HepG2 (cell line): Measurements from ENCODE around the gene ITPK1. TPM values are rescaled to one million over a fixed set of nuclear protein-coding genes. Genes with fewer than 3 reads are reported as not detected.

Experiments
- ARID4A ChIP-seq: sonication (generic); formaldehyde crosslinking; IDR thresholded peaks from 2 replicates; pipeline ENCODE4 v1.5.0; 2020; ENCODE audit warnings: mild to moderate bottlenecking, missing genetic modification reagents, borderline replicate concordance
- ATF7-NPFF ChIP-seq: sonication (generic); formaldehyde crosslinking; IDR thresholded peaks from 2 replicates; pipeline ENCODE4 v1.8.1; 2023; ENCODE audit warnings: mild to moderate bottlenecking, low read depth, missing genetic modification reagents, moderate library complexity
- ETS1 ChIP-seq: sonication (generic); formaldehyde crosslinking; IDR thresholded peaks from 2 replicates; pipeline ENCODE4 v1.4.0; 2020; ENCODE audit warnings: missing genetic modification reagents
- FOXA3 ChIP-seq: IDR thresholded peaks from 2 replicates; pipeline ENCODE4 v1.6.1; 2016; ENCODE audit warnings: missing genetic modification reagents, missing compliant biosample characterization
- HDAC6 ChIP-seq: fragments of 200-600 bp; sonication (generic); IDR thresholded peaks from 2 replicates; pipeline ENCODE4 v1.7.0; 2017; ENCODE audit warnings: mild to moderate bottlenecking, antibody characterized with exemption, low read length, low read depth
- HINFP ChIP-seq: sonication (generic); formaldehyde crosslinking; IDR thresholded peaks from 2 replicates; pipeline ENCODE4 v1.4.0; 2020; ENCODE audit warnings: low read depth, mild to moderate bottlenecking, missing genetic modification reagents
- NR2F2 ChIP-seq: IDR thresholded peaks from 2 replicates; pipeline ENCODE4 v1.6.1; 2012; ENCODE audit warnings: low read depth, inconsistent platforms, borderline replicate concordance
- NR2F6 ChIP-seq, 2 experiments: IDR thresholded peaks; 2 replicates each; pipeline ENCODE4 v1.6.1; 2016; ENCODE audit warnings: antibody characterized with exemption in 1 of 2, mild to moderate bottlenecking in 1 of 2
- NR3C1 ChIP-seq: sonication (generic); formaldehyde crosslinking; IDR thresholded peaks from 2 replicates; pipeline ENCODE4 v1.4.0; 2020; ENCODE audit warnings: missing genetic modification reagents
- PTBP1 ChIP-seq: fragments of 200-400 bp; formaldehyde crosslinking; IDR thresholded peaks from 2 replicates; pipeline ENCODE4 v1.6.1; 2018; ENCODE audit warnings: low read length, low read depth; ENCODE audit not compliant: poor library complexity, severe bottlenecking
- SNAI1 ChIP-seq: sonication (generic); formaldehyde crosslinking; IDR thresholded peaks from 2 replicates; pipeline ENCODE4 v1.5.0; 2020; ENCODE audit warnings: mild to moderate bottlenecking, missing genetic modification reagents, borderline replicate concordance
- TFDP2 ChIP-seq: sonication (generic); formaldehyde crosslinking; IDR thresholded peaks from 2 replicates; pipeline ENCODE4 v1.4.0; 2020; ENCODE audit warnings: missing genetic modification reagents
- ZFP36L1 ChIP-seq: sonication (generic); formaldehyde crosslinking; IDR thresholded peaks from 2 replicates; pipeline ENCODE4 v1.8.0; 2022; ENCODE audit warnings: mild to moderate bottlenecking, missing genetic modification reagents, moderate library complexity
- ZNF17 ChIP-seq: sonication (generic); formaldehyde crosslinking; IDR thresholded peaks from 2 replicates; pipeline ENCODE4 v1.5.0; 2020; ENCODE audit warnings: mild to moderate bottlenecking, missing genetic modification reagents
- ZNF614 ChIP-seq: IDR thresholded peaks from 2 replicates; pipeline ENCODE4 v1.6.1; 2018; ENCODE audit warnings: missing biosample characterization, missing genetic modification reagents, inconsistent platforms, borderline replicate concordance
- ZNF629 ChIP-seq: sonication (generic); formaldehyde crosslinking; conservative IDR thresholded peaks from 2 replicates; pipeline ENCODE4 v1.5.0; 2020; ENCODE audit warnings: missing genetic modification reagents
- ZNF639 ChIP-seq: conservative IDR thresholded peaks from 2 replicates; pipeline ENCODE4 v1.6.1; 2018; ENCODE audit warnings: missing genetic modification reagents
- ZNF660 ChIP-seq: sonication (generic); formaldehyde crosslinking; IDR thresholded peaks from 2 replicates; pipeline ENCODE4 v1.5.1; 2020; ENCODE audit warnings: mild to moderate bottlenecking, low read depth, missing genetic modification reagents, borderline replicate concordance
- ZNF788 ChIP-seq: sonication (generic); formaldehyde crosslinking; IDR thresholded peaks from 2 replicates; pipeline ENCODE4 v1.5.0; 2020; ENCODE audit warnings: mild to moderate bottlenecking, missing genetic modification reagents, borderline replicate concordance
- ZNF883 ChIP-seq: sonication (generic); formaldehyde crosslinking; IDR thresholded peaks from 2 replicates; pipeline ENCODE4 v1.5.1; 2020; ENCODE audit warnings: mild to moderate bottlenecking, missing genetic modification reagents; ENCODE audit errors: not compliant biosample characterization
- polyA plus RNA-seq, 8 experiments: library from polyadenylated mRNA; depleted of rRNA in 3 of 8; stranded (reverse) in 7 of 8; unstranded in 1 of 8; fragments of >200 nt; fragmentation: Illumina TruSeq in 4 of 8; extraction: Trizol in 4 of 8; gene quantifications; 2 replicates each; pipeline versions ENCODE4 v1.2.1 to v1.2.3, GENCODE V29; 2011 to 2016; ENCODE audit warnings: low read depth in 4 of 8, missing spikeins in 1 of 8, mixed read lengths in 1 of 8; ENCODE audit not compliant: insufficient read depth in 1 of 8
- total RNA-seq, 5 experiments: library from RNA; depleted of rRNA; stranded (reverse); fragments of >200 nt; fragmentation: Illumina TruSeq; extraction: Trizol; gene quantifications; 2 replicates each; pipeline ENCODE4 v1.2.3, GENCODE V29; 2016; ENCODE audit warnings: low read depth in 1 of 5

ITPK1 gene
- total and polyA plus RNA-seq, 2 of the 13 experiments (the other 11 are each of a cell fraction or from before 2014, with no cell fraction given) = 20.5 to 47.5 TPM

GRCh38 chr14:93019367-93019843 is 96.3 kb downstream of the ITPK1 start (continued):
- TF ChIP-seq ARID4A (CRISPR knock-in tag) (peak; percentile 45), SNAI1 (no peak), HINFP (CRISPR knock-in tag) (no peak), ATF7-NPFF (CRISPR knock-in tag) (no peak), ZFP36L1 (CRISPR knock-in tag) (no peak), NR3C1 (CRISPR knock-in tag) (no peak), FOXA3 (0 out of 2 replicates have a peak, but pooled peaks have one; percentile 15), ZNF788 (CRISPR knock-in tag) (no peak), PTBP1 (no peak), ZNF660 (CRISPR knock-in tag) (no peak), ZNF629 (no peak), NR2F6 (IDR thresholded peaks at IDR 0.05) (no peak), NR2F6 (CRISPR knock-in tag; IDR thresholded peaks at IDR 0.05) (no peak), TFDP2 (CRISPR knock-in tag) (no peak), ZNF883 (CRISPR knock-in tag) (peak; percentile 66), HDAC6 (no peak), ZNF614 (CRISPR knock-in tag) (no peak), ETS1 (no peak), ZNF639 (CRISPR knock-in tag) (no peak), NR2F2 (no peak), ZNF17 (CRISPR knock-in tag) (no peak)
